Measurements from ENCODE around the gene UBAC2.

DNA sequence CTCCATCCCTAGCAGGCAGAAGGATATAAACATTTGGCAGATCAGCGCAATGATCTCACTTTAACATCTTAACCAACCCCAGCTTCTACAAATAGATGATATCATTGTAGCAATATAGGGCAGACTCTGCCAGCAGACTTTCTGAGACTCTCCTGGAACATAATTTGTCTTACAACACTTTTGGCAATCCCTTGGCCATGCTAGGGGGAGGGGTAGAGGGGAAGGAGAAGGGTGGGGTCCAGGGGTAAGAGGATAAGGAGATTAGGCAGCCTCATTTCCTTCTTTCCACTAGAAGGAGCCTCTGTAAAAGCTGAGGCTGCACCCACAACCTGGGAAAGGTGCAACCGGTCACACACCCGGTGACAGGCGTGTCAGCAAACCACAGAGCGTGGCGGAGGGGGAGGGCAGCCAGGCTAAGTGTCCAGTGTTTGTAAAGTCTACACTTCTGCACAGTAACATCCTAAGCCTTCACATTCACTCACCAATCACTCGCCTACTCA lies 8.7 kb upstream of the UBAC2 start:
- TF ChIP-seq, protein P1, sequence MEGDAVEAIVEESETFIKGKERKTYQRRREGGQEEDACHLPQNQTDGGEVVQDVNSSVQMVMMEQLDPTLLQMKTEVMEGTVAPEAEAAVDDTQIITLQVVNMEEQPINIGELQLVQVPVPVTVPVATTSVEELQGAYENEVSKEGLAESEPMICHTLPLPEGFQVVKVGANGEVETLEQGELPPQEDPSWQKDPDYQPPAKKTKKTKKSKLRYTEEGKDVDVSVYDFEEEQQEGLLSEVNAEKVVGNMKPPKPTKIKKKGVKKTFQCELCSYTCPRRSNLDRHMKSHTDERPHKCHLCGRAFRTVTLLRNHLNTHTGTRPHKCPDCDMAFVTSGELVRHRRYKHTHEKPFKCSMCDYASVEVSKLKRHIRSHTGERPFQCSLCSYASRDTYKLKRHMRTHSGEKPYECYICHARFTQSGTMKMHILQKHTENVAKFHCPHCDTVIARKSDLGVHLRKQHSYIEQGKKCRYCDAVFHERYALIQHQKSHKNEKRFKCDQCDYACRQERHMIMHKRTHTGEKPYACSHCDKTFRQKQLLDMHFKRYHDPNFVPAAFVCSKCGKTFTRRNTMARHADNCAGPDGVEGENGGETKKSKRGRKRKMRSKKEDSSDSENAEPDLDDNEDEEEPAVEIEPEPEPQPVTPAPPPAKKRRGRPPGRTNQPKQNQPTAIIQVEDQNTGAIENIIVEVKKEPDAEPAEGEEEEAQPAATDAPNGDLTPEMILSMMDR (IDR thresholded peaks at IDR 0.05): no peak
- TF ChIP-seq POLR2AphosphoS5 (IDR thresholded peaks at IDR 0.05): no peak
- no peak for TF ChIP-seq POLR2A (IDR thresholded peaks at IDR 0.05)

Data from sigmoid colon (tissue), 4 donors.